Stimulated activated CD4-positive, alpha-beta T cell treated with anti-CD3 and anti-CD28 coated beads, Interleukin-15, amount 100 ng/mL, for 1 hour (primary cell): ENCODE measurements around the gene ETV6.

Experiments
- DNase-seq, 2 donors: peaks; one replicate each; pipeline ENCODE4 v3.0.0-alpha.2; 2020; ENCODE audit warnings: low read depth in 1 of 2, low spot score in 1 of 2

Gene ETV6

GRCh38 chr12:11738450-11738849 is 89.0 kb downstream of the ETV6 start:
- DNase-seq: no peak

GRCh38 chr12:11739980-11740577 is 90.6 kb downstream of the ETV6 start:
- no peak for DNase-seq

DNA sequence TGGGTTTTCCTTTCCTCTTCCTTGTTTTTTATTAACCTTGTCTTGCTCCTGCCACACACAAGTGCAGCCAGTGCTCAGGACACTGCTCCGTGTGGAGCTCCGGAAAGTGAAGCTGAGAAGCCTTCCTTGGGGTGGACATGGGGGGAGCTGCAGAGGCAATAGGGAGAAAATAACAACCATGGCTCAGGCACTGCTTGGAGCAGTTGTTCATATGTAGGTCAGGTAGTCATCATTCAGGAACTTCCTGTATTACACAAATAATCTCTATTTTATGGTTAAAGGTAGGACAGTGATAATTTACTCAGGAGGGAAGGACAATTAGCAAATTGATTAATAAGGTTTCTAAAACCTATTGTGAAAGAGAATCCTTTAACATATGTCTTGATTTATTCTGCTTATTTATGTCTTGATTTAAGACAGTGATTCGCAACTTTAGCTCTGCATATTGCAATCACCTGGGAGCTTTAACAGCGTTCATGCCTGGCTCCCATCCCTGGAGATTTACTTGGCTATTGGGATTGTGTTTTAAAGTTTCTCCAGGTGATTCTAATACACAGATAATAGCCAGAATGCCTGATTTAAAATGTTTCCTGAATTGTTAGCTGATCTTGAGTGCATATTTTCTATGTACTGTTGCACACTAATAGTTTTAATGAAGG is 92.1 kb downstream of the ETV6 start:
- no peak for DNase-seq

DNA sequence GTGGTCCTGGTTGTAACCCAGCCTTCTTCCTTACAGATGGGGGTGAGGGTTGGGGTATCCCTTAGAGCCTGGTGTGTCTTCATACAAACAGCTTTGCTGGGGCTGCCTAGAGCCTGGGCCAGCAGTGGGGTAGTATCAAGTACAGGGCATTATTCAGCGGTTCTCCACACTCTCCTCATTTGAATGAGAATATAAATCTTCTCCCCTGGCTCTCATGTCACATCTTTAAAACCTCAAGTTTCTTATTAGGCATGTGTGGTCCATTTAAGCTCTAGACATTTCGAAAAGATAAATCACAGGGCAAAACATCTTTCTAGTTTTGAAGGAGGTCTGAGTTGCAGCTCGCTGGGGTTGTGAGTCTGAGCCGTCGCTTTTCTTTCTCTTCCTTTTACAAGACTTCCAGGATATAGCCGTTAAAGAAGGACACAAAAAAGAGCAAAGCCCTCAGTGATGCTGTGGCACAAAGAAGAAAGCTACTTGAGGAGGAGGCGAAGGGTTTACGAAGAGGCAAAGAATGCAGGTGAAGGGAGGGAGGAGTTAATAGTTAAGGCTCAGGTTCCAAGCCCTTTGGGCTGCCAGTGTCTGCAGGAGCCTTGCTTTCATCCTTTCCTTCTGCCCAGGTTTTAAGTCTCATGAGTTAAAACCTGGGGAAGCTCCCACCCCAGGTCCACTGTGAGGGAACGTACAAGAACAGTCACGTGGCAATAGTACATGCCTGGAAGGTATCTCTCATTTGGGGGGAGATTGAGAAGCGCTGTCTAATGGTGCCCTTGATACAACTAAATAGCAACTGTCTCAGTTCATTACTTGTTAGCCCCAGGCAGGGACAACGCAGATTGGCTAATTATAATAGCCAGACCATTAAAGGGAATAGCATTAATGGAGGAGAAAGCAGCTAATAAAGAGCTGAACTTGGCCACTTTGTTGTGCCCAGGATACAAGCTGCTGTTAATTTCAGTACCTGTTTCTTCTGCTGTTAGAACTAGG is 94.2 kb downstream of the ETV6 start:
- no peak for DNase-seq

DNA sequence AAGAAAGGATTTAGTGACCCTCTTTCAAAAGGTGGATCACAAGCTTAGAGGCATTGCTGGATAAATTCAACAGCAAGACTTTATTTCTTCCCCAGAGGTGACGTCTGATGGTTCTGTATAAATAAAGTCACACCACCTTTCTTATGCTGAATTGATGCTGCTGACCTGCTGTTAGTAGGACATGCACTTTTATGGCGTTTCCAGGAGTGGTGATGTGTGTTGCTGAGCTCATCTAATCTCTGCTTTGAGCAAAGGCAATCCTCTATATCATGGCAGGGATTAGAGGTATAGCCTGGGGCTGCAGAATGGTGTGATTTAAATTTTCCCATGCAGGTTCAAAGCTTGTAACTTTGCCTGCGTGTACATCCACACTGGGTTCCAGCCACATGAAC is 94.9 kb downstream of the ETV6 start:
- DNase-seq: no peak

GRCh38 chr12:11745113-11745512 is 95.6 kb downstream of the ETV6 start:
- no peak for DNase-seq

DNA sequence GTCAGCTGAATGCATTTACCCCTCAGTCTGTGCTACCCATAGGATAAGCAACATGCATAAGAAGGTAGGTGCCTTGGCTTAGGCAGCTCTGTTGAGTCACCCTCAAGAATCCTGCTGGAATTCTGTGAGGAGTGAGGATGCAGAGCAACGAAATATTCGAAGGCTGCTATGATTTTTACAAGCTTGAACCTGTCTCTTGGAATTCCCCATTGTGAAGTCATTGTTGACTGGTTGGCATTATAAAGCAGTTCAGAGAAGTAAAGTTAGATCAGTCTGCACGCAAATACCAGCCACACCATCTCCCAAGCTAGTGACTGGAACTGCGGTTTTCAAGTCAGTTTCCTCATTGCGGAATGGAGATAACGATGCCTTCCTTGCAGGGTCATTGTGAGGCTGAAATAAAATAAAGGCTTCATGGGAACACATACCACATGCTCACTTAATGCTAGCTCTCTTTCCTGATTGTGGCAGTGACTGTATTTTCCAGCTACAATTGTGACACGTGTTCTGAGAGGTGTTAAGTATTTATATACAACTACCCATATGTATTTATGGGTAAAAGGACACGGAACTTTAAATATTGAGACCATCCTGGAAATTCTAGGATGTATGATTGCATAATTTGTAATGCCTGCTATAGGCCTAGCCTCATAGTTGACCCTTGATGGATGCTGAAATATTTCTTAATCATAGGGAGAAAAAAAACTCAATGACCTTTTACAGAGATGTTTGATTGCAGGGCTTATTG is 96.7 kb downstream of the ETV6 start:
- no peak for DNase-seq

- DNase-seq: no peak
These were observed 97.7 kb downstream of the ETV6 start for GRCh38 chr12:11746940-11747716.

- DNase-seq: no peak
These were observed 98.5 kb downstream of the ETV6 start for GRCh38 chr12:11747969-11748368.

GRCh38 chr12:11748903-11749302 is 99.4 kb downstream of the ETV6 start:
- no peak for DNase-seq

- DNase-seq: no peak
These were observed 100.6 kb downstream of the ETV6 start for GRCh38 chr12:11749943-11750690.

GRCh38 chr12:11752403-11753149 is 103.1 kb downstream of the ETV6 start:
- DNase-seq: no peak

DNA sequence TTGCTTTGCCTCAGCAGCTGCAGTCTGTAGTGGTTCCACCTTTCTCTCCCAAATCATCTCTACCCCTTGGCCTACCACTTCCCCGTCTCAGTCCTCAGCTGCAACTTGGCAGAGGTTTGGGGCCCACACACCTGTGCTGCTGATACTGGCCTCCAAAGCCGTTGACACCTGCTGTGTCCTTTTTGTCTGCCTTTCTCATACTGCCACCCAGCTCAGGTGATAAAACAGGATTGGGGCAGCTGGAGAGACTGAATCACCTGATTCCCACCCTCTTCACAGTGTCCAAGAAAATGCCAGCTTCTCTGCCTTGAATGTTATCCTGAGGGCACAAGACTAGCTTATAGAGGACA is 103.7 kb downstream of the ETV6 start:
- DNase-seq: no peak

GRCh38 chr12:11753826-11754225 is 104.4 kb downstream of the ETV6 start:
- no peak for DNase-seq

DNA sequence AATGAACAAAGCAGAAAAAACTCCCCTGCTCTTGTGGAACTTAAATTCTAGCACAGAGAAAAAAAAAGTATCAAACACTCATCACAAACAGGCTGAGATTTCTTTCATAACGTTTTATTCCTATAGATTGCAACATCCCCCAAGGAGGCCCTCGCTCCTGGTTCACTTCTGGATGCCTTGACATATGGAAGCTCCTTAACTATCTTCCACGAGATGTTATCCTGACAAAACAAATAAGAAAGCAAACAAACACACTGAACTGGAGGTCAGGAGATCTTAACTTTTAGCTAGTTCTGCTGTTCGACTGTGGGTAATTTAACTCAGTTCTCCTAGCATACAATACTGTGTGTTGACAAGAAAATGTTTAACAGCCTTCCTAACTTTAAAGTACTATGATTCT is 104.8 kb downstream of the ETV6 start:
- DNase-seq: no peak

GRCh38 chr12:11755302-11755930 is 105.9 kb downstream of the ETV6 start:
- no peak for DNase-seq

- no peak for DNase-seq
These were observed 106.5 kb downstream of the ETV6 start for GRCh38 chr12:11756022-11756421.

DNA sequence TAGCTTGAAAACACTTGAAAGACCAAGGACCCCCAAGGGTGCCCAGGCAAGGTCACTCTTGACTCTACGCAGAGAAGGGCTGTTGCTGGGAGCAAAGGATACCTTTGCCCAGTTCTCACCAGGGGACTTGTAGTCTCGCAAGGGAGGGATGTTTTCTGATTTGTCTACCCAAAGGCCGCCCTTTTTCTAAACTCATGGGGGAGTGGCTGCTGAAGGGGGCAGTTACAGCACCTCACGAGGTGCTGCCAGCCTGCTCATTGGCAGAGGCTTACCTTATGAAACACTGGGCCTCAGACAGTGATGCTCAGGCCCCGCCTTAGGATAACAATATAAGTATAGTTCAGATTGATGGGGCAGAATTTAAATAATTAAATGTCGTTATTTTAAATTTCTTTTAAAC is 107.0 kb downstream of the ETV6 start:
- DNase-seq: no peak

DNA sequence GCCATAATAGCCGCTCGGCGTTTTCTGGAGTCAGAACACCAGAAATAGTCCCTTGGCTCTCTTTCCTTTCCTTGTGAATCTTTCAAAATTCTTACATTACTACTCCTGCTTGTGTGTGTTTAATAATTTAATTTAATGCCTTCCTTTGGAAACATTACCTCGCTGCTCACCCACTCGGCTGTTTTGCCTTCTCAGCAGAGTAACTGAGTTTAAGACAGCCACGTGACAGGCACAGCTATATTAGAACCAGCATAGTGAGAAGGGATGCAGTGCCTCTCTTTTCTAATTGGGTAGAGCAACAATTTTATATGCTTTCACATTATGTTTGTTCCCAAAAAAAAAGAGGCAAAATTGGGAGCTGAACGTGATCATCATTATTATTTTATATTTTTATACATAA is 107.6 kb downstream of the ETV6 start:
- no peak for DNase-seq
